ENCODE measurements around the gene QRSL1. TPM values are rescaled to one million over a fixed set of nuclear protein-coding genes. Genes with fewer than 3 reads are reported as not detected.
"Not testable (repeated sequence)": the region's sequence is repeated elsewhere in the genome, so short reads cannot be mapped to it uniquely, and the experiment has no call there.

Gene QRSL1
- total and polyA plus RNA-seq, 2 donors (not counting 3 experiments of a cell fraction or from before 2014, with no cell fraction given) = 4.3 to 11.3 TPM

GRCh38 chr6:106700581-106700980 lies 71.2 kb downstream of the QRSL1 start:
- DNase-seq (ENCODE audit: low read depth, low spot score) (no peak), FAIRE-seq (no peak)
- Histone ChIP-seq H3K36me3 (ENCODE audit: control insufficient read depth in 2 of 2, extremely low read depth in 1 of 2, insufficient read depth in 2 of 2, low read length in 2 of 2) (no peaks in the 10 kb centered on the region), H3K27ac (ENCODE audit: insufficient read depth, low read depth, low read length) (no peak overlapping the region), H3K4me1 (ENCODE audit: control insufficient read depth, extremely low read depth, insufficient read depth, low read length) (no peaks in the 10 kb centered on the region), H2AFZ (ENCODE audit: low read depth, low read length) (no peak overlapping the region), H3K9me1 (replicated peaks; ENCODE audit: control insufficient read depth, extremely low read depth, insufficient read depth, low read length) (no peaks in the 10 kb centered on the region), H3K79me2 (ENCODE audit: control insufficient read depth, insufficient read depth, low read length) (no peaks in the 10 kb centered on the region), H3K27me3 (ENCODE audit: control insufficient read depth in 2 of 2, insufficient read depth in 2 of 2, low read length in 2 of 2) (peaks cover 2% of the 10 kb centered on the region in 2 experiments), H3K9me3 (replicated peaks; ENCODE audit: control insufficient read depth, insufficient read depth, low read length) (no peaks in the 10 kb centered on the region), H4K20me1 (replicated peaks; ENCODE audit: control insufficient read depth, extremely low read depth, insufficient read depth, low read length) (no peaks in the 10 kb centered on the region), H3K9ac (replicated peaks; ENCODE audit: extremely low read depth, insufficient read depth, low read length) (no peak overlapping the region), H3K4me2 (ENCODE audit: insufficient read depth, low read length) (no peak overlapping the region), H3K4me3 (replicated peaks in 1 of 3; ENCODE audit: insufficient read depth in 1 of 3, low read depth in 1 of 3, low read length in 3 of 3) (no peak overlapping the region)
- CTCF ChIA-PET = no interaction called here
- POLR2A ChIA-PET = no interaction called here
- no peak for TF ChIP-seq MAX (IDR thresholded peaks at IDR 0.05; ENCODE audit: insufficient read depth, insufficient read length)
- TF ChIP-seq, protein P1, sequence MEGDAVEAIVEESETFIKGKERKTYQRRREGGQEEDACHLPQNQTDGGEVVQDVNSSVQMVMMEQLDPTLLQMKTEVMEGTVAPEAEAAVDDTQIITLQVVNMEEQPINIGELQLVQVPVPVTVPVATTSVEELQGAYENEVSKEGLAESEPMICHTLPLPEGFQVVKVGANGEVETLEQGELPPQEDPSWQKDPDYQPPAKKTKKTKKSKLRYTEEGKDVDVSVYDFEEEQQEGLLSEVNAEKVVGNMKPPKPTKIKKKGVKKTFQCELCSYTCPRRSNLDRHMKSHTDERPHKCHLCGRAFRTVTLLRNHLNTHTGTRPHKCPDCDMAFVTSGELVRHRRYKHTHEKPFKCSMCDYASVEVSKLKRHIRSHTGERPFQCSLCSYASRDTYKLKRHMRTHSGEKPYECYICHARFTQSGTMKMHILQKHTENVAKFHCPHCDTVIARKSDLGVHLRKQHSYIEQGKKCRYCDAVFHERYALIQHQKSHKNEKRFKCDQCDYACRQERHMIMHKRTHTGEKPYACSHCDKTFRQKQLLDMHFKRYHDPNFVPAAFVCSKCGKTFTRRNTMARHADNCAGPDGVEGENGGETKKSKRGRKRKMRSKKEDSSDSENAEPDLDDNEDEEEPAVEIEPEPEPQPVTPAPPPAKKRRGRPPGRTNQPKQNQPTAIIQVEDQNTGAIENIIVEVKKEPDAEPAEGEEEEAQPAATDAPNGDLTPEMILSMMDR (IDR thresholded peaks at IDR 0.05; ENCODE audit: extremely low read depth in 1 of 2, insufficient read depth in 1 of 2, low read depth in 1 of 2, low read length in 2 of 2) = no peak
- no peak for TF ChIP-seq FOS (IDR thresholded peaks at IDR 0.05; ENCODE audit: borderline replicate concordance, insufficient read depth, low read length)
- TF ChIP-seq POLR2AphosphoS5 (IDR thresholded peaks at IDR 0.05; ENCODE audit: insufficient read depth, low read depth, low read length) = no peak
- TF ChIP-seq EZH2 (IDR thresholded peaks at IDR 0.05; ENCODE audit: borderline replicate concordance, low read depth, low read length, severe bottlenecking) = no peak
- no peak for TF ChIP-seq JUN (IDR thresholded peaks at IDR 0.05; ENCODE audit: borderline replicate concordance, insufficient read depth, insufficient read length, low read depth)
- TF ChIP-seq POLR2A (IDR thresholded peaks at IDR 0.05; ENCODE audit: low read depth, low read length) = no peak
- no peak for TF ChIP-seq GATA2 (IDR thresholded peaks at IDR 0.05; ENCODE audit: insufficient read depth, insufficient read length, low read depth, low read length)
- TF ChIP-seq MYC (IDR thresholded peaks at IDR 0.05; ENCODE audit: low read depth, low read length) = no peak
- dilution Hi-C loops (cut with MboI; ENCODE audit: extremely low pct_ligation_motif_present, low sequenced_read_pairs) (no loop called here), intact Hi-C loops (cut with micrococcal nuclease) (no loop called here)
- BruUV-seq (replicated peaks) = no TSS peak

DNA sequence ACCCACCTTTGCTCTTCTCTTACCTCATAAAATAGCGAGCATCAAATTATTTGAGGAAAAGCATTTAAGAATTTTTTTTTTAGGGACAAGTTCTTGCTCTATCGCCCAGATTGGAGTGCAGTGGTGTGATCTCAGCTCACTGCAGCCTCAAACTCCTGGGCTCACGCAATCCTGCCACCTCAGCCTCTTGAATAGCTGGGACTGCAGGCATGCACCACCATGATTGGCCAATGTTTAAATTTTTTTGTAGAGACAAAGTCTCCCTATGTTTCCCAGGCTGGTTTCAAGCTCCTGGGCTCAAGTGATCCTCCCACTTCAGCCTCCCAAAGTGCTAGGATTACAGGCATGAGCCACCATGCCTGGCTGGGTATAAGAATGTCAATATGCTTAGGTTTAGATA lies 71.8 kb downstream of the QRSL1 start:
- BruUV-seq (replicated peaks); H3K9ac ChIP-seq (replicated peaks; ENCODE audit: extremely low read depth, insufficient read depth, low read length); FAIRE-seq; CTCF ChIA-PET; intact Hi-C loops (cut with micrococcal nuclease); H3K4me2 ChIP-seq (ENCODE audit: insufficient read depth, low read length); H2AFZ ChIP-seq (ENCODE audit: low read depth, low read length); H3K4me1 ChIP-seq (ENCODE audit: control insufficient read depth, extremely low read depth, insufficient read depth, low read length); H3K27ac ChIP-seq (ENCODE audit: insufficient read depth, low read depth, low read length); POLR2A ChIA-PET; H3K9me1 ChIP-seq (replicated peaks; ENCODE audit: control insufficient read depth, extremely low read depth, insufficient read depth, low read length); H3K36me3 ChIP-seq (ENCODE audit: control insufficient read depth in 2 of 2, extremely low read depth in 1 of 2, insufficient read depth in 2 of 2, low read length in 2 of 2); dilution Hi-C loops (cut with MboI; ENCODE audit: extremely low pct_ligation_motif_present, low sequenced_read_pairs); H3K4me3 ChIP-seq (replicated peaks in 1 of 3; ENCODE audit: insufficient read depth in 1 of 3, low read depth in 1 of 3, low read length in 3 of 3); H3K79me2 ChIP-seq (ENCODE audit: control insufficient read depth, insufficient read depth, low read length); H3K9me3 ChIP-seq (replicated peaks; ENCODE audit: control insufficient read depth, insufficient read depth, low read length); DNase-seq (ENCODE audit: low read depth, low spot score); H3K27me3 ChIP-seq (ENCODE audit: control insufficient read depth in 2 of 2, insufficient read depth in 2 of 2, low read length in 2 of 2); H4K20me1 ChIP-seq (replicated peaks; ENCODE audit: control insufficient read depth, extremely low read depth, insufficient read depth, low read length): not testable (repeated sequence)

All from endothelial cell of umbilical vein (primary cell).